ENCODE measurements around the gene CYFIP2. TPM values are rescaled to one million over a fixed set of nuclear protein-coding genes. Genes with fewer than 3 reads are reported as not detected.

The CYFIP2 gene
- total and polyA plus RNA-seq, 11 donors: 23.2 to 62.7 (median 37.4) TPM

- 19 to 23% (median 20%) methylated on average over 4 of the region's 4 CpGs for WGBS, 4 donors
- no peak overlapping the region for H3K4me3 ChIP-seq
- H3K9me3 ChIP-seq: no peaks in the 10 kb centered on the region
- intact Hi-C loops (cut with DNase I): no loop called here
- no peak for TF ChIP-seq CTCF (IDR thresholded peaks at IDR 0.05)
- no peak for TF ChIP-seq POLR2A (IDR thresholded peaks at IDR 0.05)
- DNase-seq (peak in 4 of 5 donors; percentile 62 to 85 (median 66)), ATAC-seq (peak; percentile 60 to 92 (median 84))
- H3K27me3 ChIP-seq: no peaks in the 10 kb centered on the region
- peak overlapping the region in 11 of 12 donors; percentile 25 to 86 (median 75) for H3K27ac ChIP-seq
- peaks cover 0 to 46% (median 17%) of the 10 kb centered on the region in 12 donors for H3K4me1 ChIP-seq
- peaks cover 0 to 28% (median 0%) of the 10 kb centered on the region in 9 donors for H3K36me3 ChIP-seq
Measured at GRCh38 chr5:157384971-157385709, 119.2 kb downstream of the CYFIP2 start.

GRCh38 chr5:157387041-157387563, 121.2 kb downstream of the CYFIP2 start:
- peaks cover 0 to 44% (median 0%) of the 10 kb centered on the region in 9 donors for H3K36me3 ChIP-seq
- 69 to 85% (median 79%) methylated on average over 1 of the region's 1 CpG for WGBS, 4 donors
- DNase-seq (no peak), ATAC-seq (no peak)
- no peaks in the 10 kb centered on the region for H3K27me3 ChIP-seq
- no peaks in the 10 kb centered on the region for H3K9me3 ChIP-seq
- peak overlapping the region in 10 of 12 donors; percentile 26 to 86 (median 72) for H3K27ac ChIP-seq
- TF ChIP-seq POLR2A (IDR thresholded peaks at IDR 0.05) (no peak), CTCF (IDR thresholded peaks at IDR 0.05) (no peak)
- intact Hi-C loops (cut with DNase I): no loop called here
- H3K4me3 ChIP-seq: no peak overlapping the region
- H3K4me1 ChIP-seq: peaks cover 0 to 46% (median 17%) of the 10 kb centered on the region in 12 donors

- peaks cover 0 to 46% (median 17%) of the 10 kb centered on the region in 12 donors for H3K4me1 ChIP-seq
- no peak overlapping the region for H3K4me3 ChIP-seq
- DNase-seq (peak in 4 of 5 donors; percentile 35 to 46 (median 38)), ATAC-seq (peak; percentile 60 to 72 (median 68))
- WGBS, 4 donors: 10 to 23% (median 17%) methylated on average over 3 of the region's 3 CpGs
- TF ChIP-seq CTCF (IDR thresholded peaks at IDR 0.05) (no peak), POLR2A (IDR thresholded peaks at IDR 0.05) (no peak)
- H3K27ac ChIP-seq: peak overlapping the region in 9 of 12 donors; percentile 26 to 86 (median 78)
- no peaks in the 10 kb centered on the region for H3K27me3 ChIP-seq
- intact Hi-C loops (cut with DNase I): no loop called here
- peaks cover 0 to 42% (median 0%) of the 10 kb centered on the region in 9 donors for H3K36me3 ChIP-seq
- H3K9me3 ChIP-seq: no peaks in the 10 kb centered on the region
Measured at GRCh38 chr5:157387683-157388093, 121.8 kb downstream of the CYFIP2 start.

- no peak overlapping the region for H3K4me3 ChIP-seq
- H3K27ac ChIP-seq: peak overlapping the region in 8 of 12 donors; percentile 26 to 86 (median 75)
- intact Hi-C loops (cut with DNase I): no loop called here
- no peak for ATAC-seq
- no peaks in the 10 kb centered on the region for H3K27me3 ChIP-seq
- no peaks in the 10 kb centered on the region for H3K9me3 ChIP-seq
- H3K4me1 ChIP-seq: peaks cover 0 to 41% (median 17%) of the 10 kb centered on the region in 12 donors
- DNase-seq: no peak
- TF ChIP-seq POLR2A (IDR thresholded peaks at IDR 0.05) (no peak), CTCF (IDR thresholded peaks at IDR 0.05) (no peak)
- peaks cover 0 to 42% (median 0%) of the 10 kb centered on the region in 9 donors for H3K36me3 ChIP-seq
Measured at GRCh38 chr5:157388111-157388710, 122.3 kb downstream of the CYFIP2 start.
